ENCODE data around the gene NCAM1.

The NCAM1 gene

GRCh38 chr11:112996994-112997393, 35.8 kb downstream of the NCAM1 start:
- H3K4me3 ChIP-seq (ENCODE audit: low read depth in 1 of 2, low read length in 1 of 2), result no peak overlapping the region
- no peaks in the 10 kb centered on the region for H3K27me3 ChIP-seq
- no peaks in the 10 kb centered on the region for H3K36me3 ChIP-seq
- no peak for TF ChIP-seq CTCF (IDR thresholded peaks at IDR 0.05)
- no peak overlapping the region for H3K27ac ChIP-seq
- H3K4me1 ChIP-seq (ENCODE audit: control insufficient read depth in 1 of 2, insufficient read depth in 1 of 2, low read depth in 1 of 2, low read length in 1 of 2), result no peaks in the 10 kb centered on the region
- no peaks in the 10 kb centered on the region for H3K9me3 ChIP-seq

- no peak overlapping the region for H3K4me3 ChIP-seq (ENCODE audit: low read depth in 1 of 2, low read length in 1 of 2)
- no peaks in the 10 kb centered on the region for H3K36me3 ChIP-seq
- no peaks in the 10 kb centered on the region for H3K27me3 ChIP-seq
- no peaks in the 10 kb centered on the region for H3K9me3 ChIP-seq
- no peak for TF ChIP-seq CTCF (IDR thresholded peaks at IDR 0.05)
- H3K27ac ChIP-seq, result no peak overlapping the region
- no peaks in the 10 kb centered on the region for H3K4me1 ChIP-seq (ENCODE audit: control insufficient read depth in 1 of 2, insufficient read depth in 1 of 2, low read depth in 1 of 2, low read length in 1 of 2)
These were observed 36.7 kb downstream of the NCAM1 start for GRCh38 chr11:112997857-112998466.

- H3K27ac ChIP-seq, result no peak overlapping the region
- no peaks in the 10 kb centered on the region for H3K27me3 ChIP-seq
- H3K36me3 ChIP-seq, result no peaks in the 10 kb centered on the region
- TF ChIP-seq CTCF (IDR thresholded peaks at IDR 0.05), result no peak
- no peak overlapping the region for H3K4me3 ChIP-seq (ENCODE audit: low read depth in 1 of 2, low read length in 1 of 2)
- H3K9me3 ChIP-seq, result no peaks in the 10 kb centered on the region
- H3K4me1 ChIP-seq (ENCODE audit: control insufficient read depth in 1 of 2, insufficient read depth in 1 of 2, low read depth in 1 of 2, low read length in 1 of 2), result no peaks in the 10 kb centered on the region
These were observed 38.3 kb downstream of the NCAM1 start for GRCh38 chr11:112999520-112999919.

GRCh38 chr11:113001709-113002108, 40.5 kb downstream of the NCAM1 start:
- Histone ChIP-seq H3K36me3 (no peaks in the 10 kb centered on the region), H3K27me3 (no peaks in the 10 kb centered on the region), H3K4me1 (ENCODE audit: control insufficient read depth in 1 of 2, insufficient read depth in 1 of 2, low read depth in 1 of 2, low read length in 1 of 2) (no peaks in the 10 kb centered on the region), H3K9me3 (no peaks in the 10 kb centered on the region), H3K27ac (no peak overlapping the region), H3K4me3 (ENCODE audit: low read depth in 1 of 2, low read length in 1 of 2) (no peak overlapping the region)
- no peak for TF ChIP-seq CTCF (IDR thresholded peaks at IDR 0.05)

GRCh38 chr11:113006896-113007445, 45.8 kb downstream of the NCAM1 start:
- TF ChIP-seq CTCF (IDR thresholded peaks at IDR 0.05), result no peak
- Histone ChIP-seq H3K4me3 (ENCODE audit: low read depth in 1 of 2, low read length in 1 of 2) (no peak overlapping the region), H3K9me3 (no peaks in the 10 kb centered on the region), H3K4me1 (ENCODE audit: control insufficient read depth in 1 of 2, insufficient read depth in 1 of 2, low read depth in 1 of 2, low read length in 1 of 2) (no peaks in the 10 kb centered on the region), H3K27ac (no peak overlapping the region), H3K27me3 (no peaks in the 10 kb centered on the region), H3K36me3 (no peaks in the 10 kb centered on the region)
